HG03039 (cell line): ENCODE data around the gene NDUFB7.
A peak's percentile ranks its signal among the peaks of the same experiment; 100 is the strongest.
"Not testable (repeated sequence)": the region's sequence is repeated elsewhere in the genome, so short reads cannot be mapped to it uniquely, and the experiment has no call there.

Source experiments
- ATAC-seq: cut with Tn5 transposase; IDR thresholded peaks from one replicate; pipeline ENCODE4 v1.9.1; 2021; ENCODE audit warnings: mild to moderate bottlenecking, moderate library complexity; ENCODE audit not compliant: unreplicated experiment

NDUFB7 gene

GRCh38 chr19:14554382-14554812 is 17.5 kb downstream of the NDUFB7 start:
- no peak for ATAC-seq

GRCh38 chr19:14553939-14554243 is 18.0 kb downstream of the NDUFB7 start:
- no peak for ATAC-seq

DNA sequence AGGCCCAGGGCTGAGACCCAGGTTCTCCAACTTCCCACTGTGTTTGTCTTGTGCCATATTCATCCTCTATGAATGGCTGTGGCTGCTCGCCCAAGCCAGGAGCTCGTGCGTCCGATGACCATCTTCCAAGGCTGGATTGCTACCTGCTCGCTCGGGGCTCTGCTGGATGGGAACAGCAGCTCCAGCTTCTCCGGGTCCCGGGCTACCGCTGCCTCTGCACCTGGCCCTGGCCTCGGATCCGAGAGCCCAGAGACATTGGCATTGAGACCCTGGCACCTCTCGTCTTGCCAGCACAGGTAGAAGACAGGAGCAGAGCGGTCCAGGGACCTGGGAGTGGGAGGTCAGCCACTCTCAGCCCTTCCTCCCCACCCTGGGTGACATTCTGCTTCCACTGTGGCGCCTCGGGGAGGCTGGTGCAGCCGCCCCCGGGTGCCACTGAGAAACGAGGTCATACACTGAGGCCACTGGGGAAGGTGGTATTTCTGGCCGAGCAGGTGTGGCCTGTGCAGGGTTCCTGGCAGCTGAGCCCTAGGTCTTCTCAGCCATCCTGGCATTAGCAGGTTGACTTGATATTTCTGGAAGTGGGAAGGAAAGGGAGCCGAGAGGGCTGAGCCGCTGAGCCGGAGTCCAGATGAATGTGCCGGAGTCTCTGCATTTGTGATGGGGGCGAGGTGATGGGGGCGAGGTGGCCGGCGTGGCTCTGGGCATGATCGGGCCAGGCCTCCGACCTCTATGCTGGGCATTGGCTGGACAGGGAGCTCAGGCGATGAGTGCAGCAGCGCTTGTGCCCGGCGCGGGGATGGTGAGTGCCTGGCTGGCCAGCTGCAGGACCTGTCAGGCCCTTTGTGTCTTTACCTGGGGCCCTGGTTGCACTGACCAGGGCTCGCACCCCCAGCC is 18.6 kb downstream of the NDUFB7 start:
- ATAC-seq: no peak

- not testable (repeated sequence) for ATAC-seq
Observed at GRCh38 chr19:14552006-14552360, 19.9 kb downstream of the NDUFB7 start.

DNA sequence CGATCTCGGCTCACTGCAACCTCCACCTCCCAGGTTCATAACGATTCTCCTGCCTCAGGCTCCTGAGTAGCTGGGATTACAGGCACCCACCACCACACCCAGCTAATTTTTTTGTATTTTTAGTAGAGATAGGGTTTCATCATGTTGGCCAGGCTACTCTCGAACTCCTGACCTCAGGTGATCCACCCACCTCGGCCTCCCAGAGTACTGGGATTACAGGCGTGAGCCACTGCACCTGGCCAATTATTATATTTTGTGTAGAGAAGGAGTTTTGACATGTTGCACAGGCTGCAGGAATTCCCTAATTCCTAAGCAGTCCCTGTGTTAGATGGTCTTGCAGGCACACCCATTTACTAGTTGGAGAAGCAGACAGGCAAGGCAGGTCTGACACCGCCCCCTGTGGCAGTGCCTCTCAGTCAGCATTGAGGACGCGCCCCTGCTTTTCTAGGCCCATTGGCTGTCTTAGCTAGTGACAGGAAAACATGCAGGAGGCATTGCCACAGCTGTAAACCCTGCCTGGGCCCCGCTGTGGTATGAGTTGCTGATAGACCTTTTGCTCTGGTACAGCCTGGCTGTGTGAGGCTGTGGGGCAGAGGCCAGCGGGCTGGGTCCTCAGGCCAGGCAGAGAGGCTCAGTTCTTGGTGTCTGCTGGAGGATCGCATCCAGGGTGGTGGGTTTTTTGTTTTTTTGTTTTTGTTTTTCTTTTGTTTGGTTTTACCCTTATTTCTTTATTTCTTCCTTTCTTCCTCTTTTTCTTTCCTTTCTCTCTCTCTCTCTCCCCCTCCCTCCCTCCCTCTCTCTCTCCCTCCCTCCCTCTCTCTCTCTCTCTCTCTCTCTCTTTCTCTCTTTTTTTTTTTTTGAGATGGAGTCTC is 20.5 kb downstream of the NDUFB7 start:
- ATAC-seq: not testable (repeated sequence)

DNA sequence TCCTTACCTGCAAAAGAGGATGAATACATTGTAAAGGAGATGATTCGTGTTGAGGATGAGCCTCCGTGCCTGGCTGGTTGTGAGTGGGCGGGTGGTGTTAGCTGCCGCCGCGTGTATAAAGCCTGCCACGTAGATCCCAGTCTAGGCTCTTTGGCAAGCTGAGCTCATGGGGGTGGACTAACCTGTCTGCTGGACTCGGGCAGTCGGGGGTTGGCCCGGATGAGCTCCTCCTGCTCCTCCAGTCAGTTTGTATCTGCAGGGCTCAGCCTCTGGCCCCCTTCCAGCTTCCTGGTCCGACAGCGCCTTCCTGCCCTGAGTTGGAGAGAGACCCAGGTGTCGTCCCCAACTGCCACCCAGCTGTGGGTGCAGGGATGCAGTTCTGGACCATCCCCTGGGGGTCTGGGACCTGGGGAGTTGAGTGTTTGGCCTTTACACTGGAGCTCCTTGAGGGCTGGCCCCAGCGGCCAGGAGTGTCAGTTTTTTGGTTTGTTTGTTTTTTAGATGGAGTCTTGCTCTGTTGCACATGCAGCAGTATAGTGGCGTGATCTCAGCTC is 21.6 kb downstream of the NDUFB7 start:
- no peak for ATAC-seq

GRCh38 chr19:14545716-14546082 is 26.2 kb downstream of the NDUFB7 start:
- no peak for ATAC-seq

GRCh38 chr19:14544977-14545715 is 26.7 kb downstream of the NDUFB7 start:
- ATAC-seq: no peak

GRCh38 chr19:14544047-14544446 is 27.8 kb downstream of the NDUFB7 start:
- ATAC-seq: no peak

DNA sequence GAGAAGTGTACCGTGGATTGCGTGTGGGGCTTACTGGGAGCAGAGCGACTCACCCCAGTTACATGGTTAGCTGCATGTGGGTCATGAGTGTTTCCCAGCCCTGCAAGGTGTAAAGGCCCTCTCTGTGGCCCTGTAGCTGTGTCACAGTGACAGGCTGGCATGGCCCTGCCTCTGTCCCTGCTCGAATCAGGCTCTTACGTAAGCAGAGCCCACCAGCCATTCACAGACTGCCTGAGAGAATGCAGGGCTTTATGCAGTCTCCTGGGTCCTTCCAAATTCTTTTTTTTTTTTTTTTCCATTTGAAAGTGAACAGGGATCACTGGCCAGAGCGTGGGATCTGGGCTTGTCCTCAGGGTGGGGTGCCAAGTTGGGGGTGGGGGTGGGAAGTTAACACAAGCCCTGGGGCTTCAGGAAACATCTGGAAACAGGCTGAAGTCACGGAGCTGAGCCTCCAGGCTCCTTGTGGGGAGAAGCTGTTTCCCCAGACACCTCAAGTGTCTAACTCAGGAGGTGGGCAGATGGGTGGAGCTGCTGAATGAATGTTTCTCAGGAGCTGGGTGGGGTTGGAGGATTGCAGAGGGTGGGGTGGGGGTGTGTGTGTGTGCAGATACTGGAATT is 29.0 kb downstream of the NDUFB7 start:
- no peak for ATAC-seq

DNA sequence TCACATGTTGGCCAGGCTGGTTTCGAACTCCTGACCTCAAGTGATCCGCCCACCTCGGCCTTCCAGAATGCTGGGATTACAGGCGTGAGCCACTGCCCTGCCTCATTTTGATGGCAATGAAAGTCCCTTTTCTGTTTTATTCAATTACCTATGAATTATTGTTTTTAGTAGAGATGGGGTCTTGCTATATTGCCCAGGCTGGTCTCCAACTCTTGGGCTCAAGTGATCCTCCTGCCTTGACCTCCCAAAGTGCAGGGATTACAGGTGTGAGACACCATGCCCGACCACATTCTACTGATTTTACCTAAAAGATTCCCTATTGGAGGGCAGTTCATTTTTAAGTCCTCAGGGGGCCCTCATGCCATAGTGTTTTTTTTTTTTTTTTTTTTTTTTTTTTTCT is 29.9 kb downstream of the NDUFB7 start:
- not testable (repeated sequence) for ATAC-seq

- no peak for ATAC-seq
Observed at GRCh38 chr19:14540741-14541525, 30.9 kb downstream of the NDUFB7 start.

DNA sequence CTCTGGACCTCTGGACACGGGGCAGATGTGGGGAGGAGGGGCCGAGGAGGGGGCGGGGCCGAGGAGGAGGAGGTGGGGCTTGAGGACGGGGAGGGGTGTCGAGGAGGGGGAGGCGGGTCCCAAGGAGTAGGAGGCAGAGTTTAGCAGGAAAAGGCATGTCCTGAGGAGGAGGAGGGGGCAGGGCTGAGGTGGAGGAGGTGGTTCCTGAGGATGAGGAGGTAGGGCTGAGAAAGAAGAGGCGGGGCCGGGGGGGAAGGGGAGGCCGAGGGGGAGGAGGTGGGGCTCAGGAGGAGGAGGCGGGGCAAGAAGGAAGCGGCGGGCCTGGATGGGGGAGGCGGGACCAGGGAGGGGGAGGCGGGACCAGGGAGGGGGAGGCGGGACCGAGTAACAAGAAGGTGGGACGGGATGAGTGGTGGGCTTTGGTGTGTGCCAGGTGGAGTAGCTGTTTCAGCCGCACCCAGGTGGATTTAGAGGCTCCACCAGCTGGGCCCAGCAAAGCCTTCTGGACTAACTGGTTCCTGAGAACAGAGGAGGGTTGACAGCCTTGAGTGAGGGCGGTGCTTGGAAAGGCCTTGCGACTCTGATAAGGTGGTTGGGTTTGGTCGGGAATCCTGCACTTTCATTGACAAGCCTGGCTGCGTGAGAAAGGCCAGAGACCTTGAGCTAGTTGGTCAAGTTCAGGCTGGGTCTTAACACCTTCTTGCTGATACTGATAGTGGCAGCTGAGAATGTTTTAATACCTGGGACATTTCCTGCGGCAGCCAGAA is 34.8 kb downstream of the NDUFB7 start:
- no peak for ATAC-seq

DNA sequence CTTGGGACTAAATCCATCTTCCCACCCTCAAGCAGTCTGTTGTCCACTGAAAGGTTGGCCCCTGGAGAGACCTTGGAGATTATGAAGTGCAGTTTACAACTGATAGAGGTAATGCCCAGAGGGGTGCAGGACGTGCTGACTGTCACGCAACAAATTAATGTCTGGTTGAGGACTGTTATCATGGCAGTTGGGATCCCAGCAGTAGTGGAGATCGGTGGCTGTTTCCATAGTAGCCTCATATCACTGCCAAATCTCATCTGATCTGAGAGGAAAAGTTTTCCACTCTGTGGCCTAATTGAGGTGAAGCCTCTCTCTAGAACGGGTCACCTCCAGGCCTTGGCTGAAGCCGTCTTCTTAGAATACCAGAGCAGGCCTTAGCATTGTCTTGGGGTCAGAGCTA is 38.4 kb downstream of the NDUFB7 start:
- ATAC-seq: no peak

GRCh38 chr19:14530506-14530905 is 41.4 kb downstream of the NDUFB7 start:
- no peak for ATAC-seq

- no peak for ATAC-seq
Observed at GRCh38 chr19:14530005-14530348, 41.9 kb downstream of the NDUFB7 start.

- peak; percentile 91 for ATAC-seq
Observed at GRCh38 chr19:14529254-14530004, 42.4 kb downstream of the NDUFB7 start, which contains the start of gene TECR. Gene TECR, plus strand, starts transcription at chr19:14529594. Its CDS starts 103 bp downstream, at chr19:14529697.
